Body of pancreas (tissue), 4 donors: ENCODE results near the gene NUP88.

ENCODE experiments used
- CTCF ChIP-seq, 7 experiments: fragments of 450-650 bp in 4 of 7; fragments of 200-600 bp in 3 of 7; sonication (generic) in 3 of 7; IDR thresholded peaks; one replicate each; pipeline ENCODE4 v1.5.1; 2016 to 2019; ENCODE audit warnings: antibody characterized with exemption in 7 of 7
- POLR2A ChIP-seq, 3 donors: fragments of 450-650 bp; IDR thresholded peaks; one replicate each; pipeline ENCODE4 v1.6.1; 2016; ENCODE audit warnings: antibody characterized with exemption in 3 of 3, mild to moderate bottlenecking in 2 of 3

DNA sequence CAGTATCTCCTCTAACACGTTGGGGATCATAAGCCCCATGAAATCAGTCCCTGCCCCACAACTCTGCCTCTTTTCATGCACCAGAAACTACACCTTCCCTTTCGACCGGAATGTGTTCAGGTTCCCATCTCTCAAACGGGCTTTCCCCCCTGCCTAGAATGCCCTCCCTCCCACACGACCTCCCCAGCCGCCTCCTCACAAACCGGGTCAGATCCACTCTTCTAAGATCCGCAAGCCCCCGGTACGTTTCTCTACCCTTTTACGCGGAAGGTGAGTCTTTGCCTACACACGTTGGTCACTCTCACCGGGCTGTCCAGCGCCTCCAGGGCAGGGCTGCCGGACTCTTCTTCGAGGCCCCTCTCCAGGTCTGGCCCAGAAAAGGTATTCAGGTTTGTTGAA lies 48.6 kb upstream of the NUP88 start:
- TF ChIP-seq POLR2A (IDR thresholded peaks at IDR 0.05) (no peak), CTCF (IDR thresholded peaks at IDR 0.05) (no peak)
